OCI-LY7 (cell line): ENCODE results near the gene CH25H. TPM values are rescaled to one million over a fixed set of nuclear protein-coding genes. Genes with fewer than 3 reads are reported as not detected.
A peak's percentile ranks its signal among the peaks of the same experiment; 100 is the strongest.

Source experiments
- BruUV-seq: library from RNA; stranded (reverse); fragments of 400-500 nt; replicated peaks from 2 replicates; lab custom pipeline; 2021; lab: Mats Ljungman, UMichigan
- CTCF ChIA-PET: fragments of 300-600 bp; sonication (Branson Sonifier 250); formaldehyde crosslinking; loops from one replicate; lab custom pipeline; 2022; ENCODE audit warnings: antibody characterized with exemption; ENCODE audit not compliant: unreplicated experiment; lab: Charles Lee
- POLR2A ChIA-PET: fragments of 300-600 bp; sonication (Branson Sonifier 250); formaldehyde crosslinking; loops from one replicate; lab custom pipeline; 2022; ENCODE audit warnings: antibody characterized with exemption; lab: Charles Lee
- DNase-seq: peaks from one replicate; pipeline ENCODE4 v3.0.0-alpha.2; 2015; ENCODE audit warnings: low spot score
- H2AFZ ChIP-seq: fragments of 200-600 bp; sonication (generic), shearing (Covaris generic); 2 replicates; pipeline ENCODE4 v1.6.1; 2014; ENCODE audit warnings: mild to moderate bottlenecking, antibody characterized with exemption, low read length, moderate library complexity
- H3K27ac ChIP-seq: fragments of 200-600 bp; sonication (generic); 2 replicates; pipeline ENCODE4 v1.5.1; 2014; ENCODE audit warnings: mixed run types, low read depth, mild to moderate bottlenecking, moderate library complexity, low read length, inconsistent platforms; ENCODE audit not compliant: poor library complexity, severe bottlenecking
- H3K36me3 ChIP-seq: fragments of 200-600 bp; sonication (generic); 2 replicates; pipeline ENCODE4 v1.6.1; 2014; ENCODE audit warnings: mild to moderate bottlenecking, antibody characterized with exemption, low read length, moderate library complexity, mixed read lengths; ENCODE audit not compliant: insufficient read depth
- H3K4me1 ChIP-seq: fragments of 200-600 bp; sonication (generic); 2 replicates; pipeline ENCODE4 v1.5.1; 2014; ENCODE audit warnings: mild to moderate bottlenecking, low read length; ENCODE audit not compliant: insufficient read depth, poor library complexity, severe bottlenecking
- H3K4me2 ChIP-seq: fragments of 200-600 bp; sonication (generic); 2 replicates; pipeline ENCODE4 v1.6.1; 2014; ENCODE audit warnings: mild to moderate bottlenecking, low read length
- H3K4me3 ChIP-seq: fragments of 200-600 bp; sonication (generic); 2 replicates; pipeline ENCODE4 v1.5.1; 2014; ENCODE audit warnings: mild to moderate bottlenecking, low read depth, low read length; ENCODE audit not compliant: poor library complexity, severe bottlenecking
- H3K79me2 ChIP-seq: fragments of 200-600 bp; sonication (generic); 2 replicates; pipeline ENCODE4 v1.6.1; 2016; ENCODE audit warnings: low read depth, mild to moderate bottlenecking, low read length, moderate library complexity, mixed read lengths; ENCODE audit not compliant: insufficient read depth
- H3K9me2 ChIP-seq: fragments of 200-600 bp; sonication (generic); 2 replicates; pipeline ENCODE4 v1.6.1; 2016; ENCODE audit warnings: mild to moderate bottlenecking, low read length, mixed read lengths; ENCODE audit not compliant: insufficient read depth
- H3K9me3 ChIP-seq: fragments of 200-600 bp; sonication (generic); 2 replicates; pipeline ENCODE4 v1.6.1; 2014; ENCODE audit warnings: mild to moderate bottlenecking, mixed run types, low read length, mixed read lengths
- H4K20me1 ChIP-seq: fragments of 200-600 bp; sonication (generic); 2 replicates; pipeline ENCODE4 v1.6.1; 2014; ENCODE audit warnings: mild to moderate bottlenecking, antibody characterized with exemption, low read length, moderate library complexity, mixed read lengths; ENCODE audit not compliant: insufficient read depth
- EZH2phosphoT487 ChIP-seq: fragments of 200-600 bp; sonication (generic); IDR thresholded peaks from 2 replicates; pipeline ENCODE4 v1.6.1; 2018; ENCODE audit warnings: low read depth, borderline replicate concordance, mild to moderate bottlenecking, mixed run types, antibody characterized with exemption, low read length, moderate library complexity, mixed read lengths
- intact Hi-C: fragments of 100-400 bp; cut with micrococcal nuclease; formaldehyde crosslinking; loops from one replicate; pipeline ENCODE4 v1.10.0; 2022; ENCODE audit not compliant: unreplicated experiment
- total RNA-seq, 2 experiments: library from RNA; depleted of rRNA in 1 of 2; stranded (reverse); fragments of >200 nt in 1 of 2; shearing (Covaris generic) in 1 of 2; gene quantifications; 2 replicates each; pipeline ENCODE4 v1.2.3, GENCODE V29; 2014 to 2022
- TF ChIP-seq, protein P1 (sequence below): fragments of 200-600 bp; sonication (generic); conservative IDR thresholded peaks from 2 replicates; pipeline ENCODE4 v1.5.1; 2014; ENCODE audit warnings: mild to moderate bottlenecking, antibody characterized with exemption, low read length, moderate library complexity, mixed read lengths

Gene CH25H
- total RNA-seq, 2 experiments from 2014 or later: not detected

DNA sequence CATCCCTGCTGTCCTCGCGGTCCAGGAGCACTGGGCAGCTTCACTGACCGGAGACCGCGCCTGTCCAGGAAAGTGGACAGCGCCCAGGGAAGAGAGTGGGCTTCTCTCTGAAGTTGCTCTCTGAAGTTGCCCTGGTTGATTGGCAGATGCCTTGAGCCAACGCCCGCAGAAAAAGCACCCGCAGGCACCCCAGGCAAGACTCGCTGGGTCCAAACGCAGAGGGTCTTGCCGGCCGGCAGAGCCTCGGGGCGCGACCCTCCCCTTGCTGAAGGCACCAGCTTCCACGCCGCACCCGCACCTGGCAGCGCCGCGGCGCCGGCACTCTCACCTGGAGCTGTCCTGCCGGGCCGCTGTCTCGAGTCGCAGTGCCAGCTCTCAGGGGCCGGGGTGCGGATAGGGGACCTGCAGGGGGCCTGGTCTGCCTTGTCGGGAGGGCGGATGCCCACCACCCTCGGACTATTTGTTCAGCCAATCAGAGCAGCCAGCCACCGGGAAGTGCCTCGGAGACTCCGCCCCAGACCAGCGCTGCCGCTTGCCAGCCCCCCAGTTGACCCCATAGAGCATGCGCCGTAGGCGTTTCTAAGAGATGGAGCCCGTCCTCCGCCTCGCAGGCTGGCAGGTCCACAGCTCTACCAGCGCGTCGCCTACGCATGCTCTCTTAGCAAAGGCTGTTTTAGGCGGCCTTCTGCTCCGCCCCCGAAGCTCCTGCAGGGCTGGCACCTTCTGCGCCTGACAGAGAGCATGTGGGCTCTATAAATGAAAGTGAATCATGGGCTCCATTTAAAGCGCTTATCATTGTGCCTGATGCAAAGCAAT lies 44.5 kb upstream of the CH25H start, which contains the start of gene LIPA:
TSS of gene LIPA (minus strand) at position 367 of the 816 bp plus-strand sequence. CDS start 4,127 bp downstream, outside the sequence.
- H3K4me2 ChIP-seq: peak within 1 kb of the TSS; percentile 76
- BruUV-seq: no TSS peak
- H3K27ac ChIP-seq: no peak within 1 kb of the TSS
- no peaks in the 10 kb centered on the region for H3K9me2 ChIP-seq
- intact Hi-C loops: loop anchor here (2.0 to 5.0 kb wide), 2 partner anchors 391 to 449 kb away; partner anchors contain the start of gene KIF20B
- H3K9me3 ChIP-seq: peaks cover 17% of the 10 kb centered on the region; the same call in 1 of the 2 replicates
- peak within 1 kb of the TSS; percentile 81 for H3K4me3 ChIP-seq
- H3K4me1 ChIP-seq: peaks cover 7% of the 10 kb centered on the region
- TF ChIP-seq, protein P1, sequence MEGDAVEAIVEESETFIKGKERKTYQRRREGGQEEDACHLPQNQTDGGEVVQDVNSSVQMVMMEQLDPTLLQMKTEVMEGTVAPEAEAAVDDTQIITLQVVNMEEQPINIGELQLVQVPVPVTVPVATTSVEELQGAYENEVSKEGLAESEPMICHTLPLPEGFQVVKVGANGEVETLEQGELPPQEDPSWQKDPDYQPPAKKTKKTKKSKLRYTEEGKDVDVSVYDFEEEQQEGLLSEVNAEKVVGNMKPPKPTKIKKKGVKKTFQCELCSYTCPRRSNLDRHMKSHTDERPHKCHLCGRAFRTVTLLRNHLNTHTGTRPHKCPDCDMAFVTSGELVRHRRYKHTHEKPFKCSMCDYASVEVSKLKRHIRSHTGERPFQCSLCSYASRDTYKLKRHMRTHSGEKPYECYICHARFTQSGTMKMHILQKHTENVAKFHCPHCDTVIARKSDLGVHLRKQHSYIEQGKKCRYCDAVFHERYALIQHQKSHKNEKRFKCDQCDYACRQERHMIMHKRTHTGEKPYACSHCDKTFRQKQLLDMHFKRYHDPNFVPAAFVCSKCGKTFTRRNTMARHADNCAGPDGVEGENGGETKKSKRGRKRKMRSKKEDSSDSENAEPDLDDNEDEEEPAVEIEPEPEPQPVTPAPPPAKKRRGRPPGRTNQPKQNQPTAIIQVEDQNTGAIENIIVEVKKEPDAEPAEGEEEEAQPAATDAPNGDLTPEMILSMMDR: no peak
- no peak for TF ChIP-seq EZH2phosphoT487
- no peaks in the 10 kb centered on the region for H3K79me2 ChIP-seq
- H4K20me1 ChIP-seq: no peaks in the 10 kb centered on the region
- H2AFZ ChIP-seq: peak within 1 kb of the TSS; percentile 85
- ChIA-PET CTCF (interaction anchor here (1.0 kb wide), 1 partner anchor 111 kb away, joined by 3 read pairs; no protein-coding TSS in a partner anchor), POLR2A (interaction anchor here (0.7 to 0.9 kb wide), 4 partner anchors 36 to 395 kb away, joined by 3 to 5 read pairs (median 3); no protein-coding TSS in a partner anchor)
- H3K36me3 ChIP-seq: no peaks in the 10 kb centered on the region
- peak; percentile 97 for DNase-seq

DNA sequence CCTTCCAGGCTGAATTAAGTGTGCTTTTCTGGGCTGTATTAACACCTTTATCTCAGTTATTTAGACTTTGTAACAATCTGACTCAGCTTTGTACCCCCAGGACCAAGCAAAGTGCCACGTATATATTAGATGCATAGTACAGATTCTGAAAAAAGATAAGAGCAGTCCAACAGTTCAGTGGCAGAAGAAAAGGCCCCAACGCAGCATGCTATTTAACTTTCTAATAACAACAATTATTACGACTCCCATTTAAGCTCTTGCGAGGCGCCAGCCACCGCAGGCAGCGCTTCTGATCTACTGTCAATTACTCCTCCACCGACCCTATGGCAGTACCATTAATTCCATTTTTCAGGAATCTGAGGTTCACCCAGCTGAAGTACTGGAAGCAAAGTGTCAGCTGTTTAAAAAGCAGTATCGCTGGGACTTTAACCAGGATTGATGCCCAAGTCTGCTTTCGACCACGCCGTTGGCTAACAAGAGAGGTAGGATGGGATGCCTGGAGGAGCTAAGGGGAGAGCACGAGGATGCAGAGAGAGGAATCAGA lies 43.8 kb upstream of the CH25H start:
- Histone ChIP-seq H4K20me1 (no peaks in the 10 kb centered on the region), H3K4me1 (peaks cover 7% of the 10 kb centered on the region), H3K9me2 (no peaks in the 10 kb centered on the region), H3K9me3 (peaks cover 17% of the 10 kb centered on the region; the same call in 1 of the 2 replicates), H3K36me3 (no peaks in the 10 kb centered on the region), H2AFZ (peak overlapping the region; percentile 85), H3K27ac (no peak overlapping the region), H3K4me2 (peak overlapping the region; percentile 76), H3K79me2 (no peaks in the 10 kb centered on the region), H3K4me3 (peak overlapping the region; percentile 81)
- no peak for TF ChIP-seq EZH2phosphoT487
- TF ChIP-seq, protein P1: no peak
- no TSS peak for BruUV-seq
- intact Hi-C loops: loop anchor here (2.0 to 5.0 kb wide), 2 partner anchors 391 to 450 kb away; partner anchors contain the start of gene KIF20B
- no peak for DNase-seq
- ChIA-PET POLR2A (interaction anchor here (0.7 to 1.2 kb wide), 6 partner anchors 12 to 450 kb away, joined by 3 to 4 read pairs (median 3); partner anchors contain the start of gene KIF20B), CTCF (no interaction called here)
